Esophagus (tissue), 2 donors: ENCODE measurements around the gene PCDHGA3. TPM values are rescaled to one million over a fixed set of nuclear protein-coding genes. Genes with fewer than 3 reads are reported as not detected.
"Not testable (repeated sequence)": the region's sequence is repeated elsewhere in the genome, so short reads cannot be mapped to it uniquely, and the experiment has no call there.

Experiments
- H3K27ac ChIP-seq, 2 donors: one replicate each; pipeline ENCODE4 v1.5.1; 2013; ENCODE audit warnings: low read depth in 2 of 2, mild to moderate bottlenecking in 2 of 2, inconsistent platforms in 1 of 2, low read length in 1 of 2, moderate library complexity in 1 of 2
- H3K27me3 ChIP-seq, 2 donors: one replicate each; pipeline ENCODE4 v1.6.1; 2013; ENCODE audit warnings: low read length in 2 of 2, control low read depth in 1 of 2, mild to moderate bottlenecking in 1 of 2; ENCODE audit not compliant: insufficient read depth in 2 of 2, control insufficient read depth in 1 of 2
- H3K36me3 ChIP-seq, 2 donors: one replicate each; pipeline ENCODE4 v1.6.1; 2013; ENCODE audit warnings: low read length in 1 of 2; ENCODE audit not compliant: control insufficient read depth in 2 of 2, insufficient read depth in 2 of 2
- H3K4me1 ChIP-seq, 2 donors: one replicate each; pipeline ENCODE4 v1.6.1; 2013; ENCODE audit warnings: low read length in 1 of 2; ENCODE audit not compliant: control insufficient read depth in 2 of 2, insufficient read depth in 2 of 2
- H3K4me3 ChIP-seq, 2 donors: one replicate each; pipeline ENCODE4 v1.5.1; 2013; ENCODE audit warnings: low read length in 2 of 2, mild to moderate bottlenecking in 2 of 2, low read depth in 1 of 2, moderate library complexity in 1 of 2
- H3K9me3 ChIP-seq, 2 donors: one replicate each; pipeline ENCODE4 v1.6.1; 2013; ENCODE audit warnings: mild to moderate bottlenecking in 2 of 2, low read depth in 1 of 2, low read length in 1 of 2, moderate library complexity in 1 of 2; ENCODE audit not compliant: control insufficient read depth in 2 of 2, insufficient read depth in 1 of 2
- whole genome bisulfite sequencing, 2 donors: extraction: QIAGEN DNeasy Blood & Tissue Kit; methylation state at CpG; one replicate each; pipeline ENCODE4 v1.1.7; 2013; 5-methylcytosine and 5-hydroxymethylcytosine counted together
- polyA plus RNA-seq, 2 donors: library from polyadenylated mRNA; stranded (reverse); fragments of 200-250 nt; gene quantifications; one replicate each; pipeline ENCODE4 v1.2.3, GENCODE V29; 2013
- donor health status: healthy with polysubstance abuse.
- donor health status: Bipolar disorder and iron deficiency.

Gene PCDHGA3
- polyA plus RNA-seq, 2 donors: 0.08 to 0.12 TPM

- 85% methylated on average over 3 of the region's 3 CpGs for WGBS, 2 donors
- Histone ChIP-seq H3K4me3 (no peak overlapping the region), H3K9me3 (peaks cover 10 to 21% of the 10 kb centered on the region in 2 donors), H3K27me3 (no peaks in the 10 kb centered on the region), H3K36me3 (peaks cover 4 to 5% of the 10 kb centered on the region in 2 donors), H3K27ac (no peak overlapping the region), H3K4me1 (peaks cover 0 to 2% of the 10 kb centered on the region in 2 donors)
Measured at GRCh38 chr5:141322261-141322660, 21.4 kb upstream of the PCDHGA3 start.

- peaks cover 5 to 26% of the 10 kb centered on the region in 2 donors for H3K9me3 ChIP-seq
- no peak overlapping the region for H3K27ac ChIP-seq
- 16% methylated on average over 27 of the region's 27 CpGs for WGBS, 2 donors
- no peaks in the 10 kb centered on the region for H3K4me1 ChIP-seq
- no peaks in the 10 kb centered on the region for H3K27me3 ChIP-seq
- H3K4me3 ChIP-seq: peak overlapping the region; percentile 35 to 44
- H3K36me3 ChIP-seq: no peaks in the 10 kb centered on the region
Measured at GRCh38 chr5:141326088-141326854, 17.4 kb upstream of the PCDHGA3 start.

- Histone ChIP-seq H3K4me1 (no peaks in the 10 kb centered on the region), H3K36me3 (no peaks in the 10 kb centered on the region), H3K27ac (no peak overlapping the region), H3K9me3 (peaks cover 12 to 36% of the 10 kb centered on the region in 2 donors), H3K4me3 (no peak overlapping the region), H3K27me3 (peaks cover 0 to 4% of the 10 kb centered on the region in 2 donors)
- WGBS, 2 donors: 68 to 85% methylated on average over 8 of the region's 8 CpGs
Measured at GRCh38 chr5:141328231-141328630, 15.4 kb upstream of the PCDHGA3 start.

- peak within 1 kb of the TSS in 1 of 2 donors; percentile 18 for H3K4me3 ChIP-seq
- H3K9me3 ChIP-seq: peaks cover 15 to 36% of the 10 kb centered on the region in 2 donors
- no peak within 1 kb of the TSS for H3K27ac ChIP-seq
- H3K36me3 ChIP-seq: no peaks in the 10 kb centered on the region
- H3K27me3 ChIP-seq: peaks cover 0 to 4% of the 10 kb centered on the region in 2 donors
- WGBS, 2 donors: 22 to 23% methylated on average over 21 of the region's 21 CpGs
- H3K4me1 ChIP-seq: no peaks in the 10 kb centered on the region
Measured at GRCh38 chr5:141330299-141331080, 13.1 kb upstream of the PCDHGA3 start, which contains the start of gene PCDHGA1. Gene PCDHGA1 (plus strand): TSS chr5:141330514.

DNA sequence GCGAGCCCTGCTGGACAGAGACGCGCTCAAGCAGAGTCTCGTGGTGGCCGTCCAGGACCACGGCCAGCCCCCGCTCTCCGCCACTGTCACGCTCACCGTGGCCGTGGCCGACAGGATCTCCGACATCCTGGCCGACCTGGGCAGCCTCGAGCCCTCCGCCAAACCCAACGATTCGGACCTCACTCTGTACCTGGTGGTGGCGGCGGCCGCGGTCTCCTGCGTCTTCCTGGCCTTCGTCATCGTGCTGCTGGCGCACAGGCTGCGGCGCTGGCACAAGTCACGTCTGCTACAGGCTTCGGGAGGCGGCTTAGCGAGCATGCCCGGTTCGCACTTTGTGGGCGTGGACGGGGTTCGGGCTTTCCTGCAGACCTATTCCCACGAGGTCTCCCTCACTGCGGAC lies 11.1 kb upstream of the PCDHGA3 start:
- peaks cover 15 to 30% of the 10 kb centered on the region in 2 donors for H3K9me3 ChIP-seq
- 44 to 53% methylated on average over 33 to 39 of the region's 39 CpGs for WGBS, 2 donors
- not testable (repeated sequence) for H3K4me3 ChIP-seq, H3K4me1 ChIP-seq, H3K27me3 ChIP-seq, H3K27ac ChIP-seq, H3K36me3 ChIP-seq

- peaks cover 15 to 29% of the 10 kb centered on the region in 2 donors for H3K9me3 ChIP-seq
- H3K4me1 ChIP-seq: no peaks in the 10 kb centered on the region
- peaks cover 0 to 11% of the 10 kb centered on the region in 2 donors for H3K27me3 ChIP-seq
- 15 to 17% methylated on average over 27 of the region's 27 CpGs for WGBS, 2 donors
- no peak within 1 kb of the TSS for H3K27ac ChIP-seq
- no peaks in the 10 kb centered on the region for H3K36me3 ChIP-seq
- peak within 1 kb of the TSS; percentile 14 to 20 for H3K4me3 ChIP-seq
Measured at GRCh38 chr5:141338538-141339306, 4.9 kb upstream of the PCDHGA3 start, which contains the start of gene PCDHGA2. Gene PCDHGA2 (plus strand): TSS chr5:141338760.

DNA sequence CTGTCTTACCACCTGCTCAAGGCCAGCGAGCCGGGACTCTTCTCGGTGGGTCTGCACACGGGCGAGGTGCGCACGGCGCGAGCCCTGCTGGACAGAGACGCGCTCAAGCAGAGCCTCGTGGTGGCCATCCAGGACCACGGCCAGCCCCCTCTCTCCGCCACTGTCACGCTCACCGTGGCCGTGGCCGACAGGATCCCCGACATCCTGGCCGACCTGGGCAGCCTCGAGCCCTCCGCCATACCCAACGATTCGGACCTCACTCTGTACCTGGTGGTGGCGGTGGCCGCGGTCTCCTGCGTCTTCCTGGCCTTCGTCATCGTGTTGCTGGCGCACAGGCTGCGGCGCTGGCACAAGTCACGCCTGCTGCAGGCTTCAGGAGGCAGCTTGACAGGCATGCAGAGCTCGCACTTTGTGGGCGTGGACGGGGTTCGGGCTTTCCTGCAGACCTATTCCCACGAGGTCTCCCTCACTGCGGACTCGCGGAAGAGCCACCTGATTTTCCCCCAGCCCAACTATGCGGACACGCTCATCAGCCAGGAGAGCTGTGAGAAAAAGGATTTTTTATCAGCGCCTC lies 2.8 kb upstream of the PCDHGA3 start:
- not testable (repeated sequence) for H3K4me3 ChIP-seq, H3K4me1 ChIP-seq, H3K36me3 ChIP-seq, H3K27ac ChIP-seq
- 60 to 63% methylated on average over 38 to 45 of the region's 45 CpGs for WGBS, 2 donors
- H3K27me3 ChIP-seq: peaks cover 0 to 13% of the 10 kb centered on the region in 2 donors
- H3K9me3 ChIP-seq: peaks cover 22 to 41% of the 10 kb centered on the region in 2 donors

DNA sequence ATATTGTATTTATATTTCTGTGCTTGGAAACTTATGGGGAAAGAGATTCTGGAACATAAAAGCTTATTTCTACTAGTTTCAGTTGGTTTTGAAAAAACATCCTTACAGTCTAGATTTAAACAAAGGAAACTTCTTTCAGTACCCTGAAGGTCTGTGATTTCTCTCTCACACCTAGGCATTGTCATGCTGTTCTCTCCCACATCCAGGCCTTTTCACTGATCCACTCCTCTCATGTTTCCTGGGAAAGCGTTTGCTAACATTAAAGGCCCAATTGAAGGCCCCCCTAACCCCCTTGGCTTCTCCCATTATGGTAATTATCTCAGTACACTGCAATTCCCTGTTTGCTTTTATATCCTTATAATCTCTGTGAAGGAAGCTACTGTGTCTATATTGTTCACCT lies 856 bp upstream of the PCDHGA3 start:
- H3K27me3 ChIP-seq: peaks cover 0 to 13% of the 10 kb centered on the region in 2 donors

DNA sequence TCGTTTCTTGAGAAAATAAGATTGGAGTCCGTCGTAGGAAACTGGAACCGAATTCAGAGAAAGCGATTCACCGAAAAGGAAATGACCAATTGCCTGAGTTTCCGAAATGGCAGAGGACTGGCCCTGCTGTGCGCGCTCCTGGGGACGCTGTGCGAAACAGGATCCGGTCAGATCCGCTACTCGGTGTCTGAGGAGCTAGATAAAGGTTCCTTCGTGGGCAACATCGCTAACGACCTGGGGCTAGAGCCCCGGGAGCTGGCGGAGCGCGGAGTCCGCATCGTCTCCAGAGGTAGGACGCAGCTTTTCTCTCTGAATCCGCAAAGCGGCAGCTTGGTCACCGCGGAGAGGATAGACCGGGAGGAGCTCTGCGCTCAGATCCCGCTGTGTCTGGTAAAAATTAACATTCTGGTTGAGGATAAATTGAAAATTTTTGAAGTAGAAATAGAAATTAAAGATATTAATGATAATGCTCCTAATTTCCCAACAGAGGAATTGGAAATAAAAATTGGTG lies 379 bp downstream of the PCDHGA3 start:
- Histone ChIP-seq H3K4me1 (no peaks in the 10 kb centered on the region), H3K36me3 (no peaks in the 10 kb centered on the region), H3K27ac (no peak overlapping the region), H3K4me3 (peak overlapping the region in 1 of 2 donors; percentile 30), H3K27me3 (peaks cover 0 to 9% of the 10 kb centered on the region in 2 donors), H3K9me3 (peaks cover 16 to 41% of the 10 kb centered on the region in 2 donors)
- WGBS, 2 donors: 32 to 34% methylated on average over 31 of the region's 31 CpGs

More for the DNA sequence above, 856 bp upstream of the PCDHGA3 start:
- Histone ChIP-seq H3K27ac (no peak overlapping the region), H3K36me3 (no peaks in the 10 kb centered on the region), H3K4me1 (no peaks in the 10 kb centered on the region), H3K9me3 (peaks cover 22 to 46% of the 10 kb centered on the region in 2 donors), H3K4me3 (no peak overlapping the region)
- WGBS, 2 donors: 11 to 15% methylated on average over 1 of the region's 1 CpG
